Measurements from ENCODE around the gene OR51T1.

Gene OR51T1

GRCh38 chr11:4926608-4927007, 44.9 kb downstream of the OR51T1 start:
- no peak for DNase-seq (ENCODE audit: low read depth in 2 of 2)
